Esophagus squamous epithelium (tissue), 4 donors: ENCODE measurements around the gene NEUROD1.

Experiments
- POLR2A ChIP-seq, 4 donors: fragments of 450-650 bp; IDR thresholded peaks; one replicate each; pipeline ENCODE4 v1.6.1; 2017; ENCODE audit warnings: antibody characterized with exemption in 4 of 4, mild to moderate bottlenecking in 4 of 4, moderate library complexity in 3 of 4
- TF ChIP-seq, protein P1 (sequence below), 6 experiments: fragments of 450-650 bp in 4 of 6; fragments of 200-600 bp in 2 of 6; sonication (generic) in 2 of 6; IDR thresholded peaks; one replicate each; pipeline ENCODE4 v1.5.1; 2016 to 2019; ENCODE audit warnings: antibody characterized with exemption in 6 of 6, mild to moderate bottlenecking in 4 of 6, moderate library complexity in 4 of 6

DNA sequence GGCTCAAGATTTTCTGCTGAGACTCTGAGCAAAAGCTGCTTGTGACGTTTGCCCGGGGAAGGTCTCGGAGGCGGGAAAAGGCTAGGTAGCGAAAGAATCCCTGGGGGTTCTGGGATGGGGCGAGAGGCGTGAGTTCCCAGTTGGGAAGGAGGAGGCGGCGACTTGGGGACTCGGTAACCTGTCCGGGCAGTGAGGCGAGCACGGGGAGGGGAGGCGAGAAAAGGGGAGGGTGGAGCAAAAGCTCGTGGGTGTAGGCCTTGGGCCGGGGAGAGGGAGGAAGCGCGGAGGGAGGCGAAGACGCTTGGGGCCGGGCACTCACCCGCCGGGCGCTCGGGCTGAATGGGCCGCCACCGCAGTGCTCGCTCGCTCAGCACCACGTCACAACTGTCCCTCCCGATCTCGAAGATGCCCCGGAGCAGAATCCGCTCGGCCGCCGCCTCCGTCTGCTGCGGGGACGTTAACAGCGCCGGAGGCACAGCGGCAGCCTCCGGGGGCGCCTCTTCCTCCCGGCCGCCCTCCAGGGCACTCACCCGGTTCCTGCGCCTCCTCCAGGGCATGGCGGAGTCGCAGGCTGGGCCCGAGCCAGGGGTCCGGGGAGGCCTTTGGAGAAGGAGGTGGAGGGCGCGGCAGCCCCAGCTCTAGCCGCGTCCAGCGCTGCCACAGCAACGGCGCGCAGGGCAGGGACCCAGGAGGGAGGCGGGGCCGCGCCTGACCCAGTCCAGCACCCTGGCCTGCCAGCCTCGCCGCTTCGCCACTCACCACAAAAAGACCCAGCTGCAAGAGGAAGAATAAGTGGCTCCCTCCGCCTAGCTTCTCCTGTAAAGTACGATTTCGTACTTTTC lies 23.6 kb downstream of the NEUROD1 start, which contains the start of gene CERKL:
- TF ChIP-seq, protein P1, sequence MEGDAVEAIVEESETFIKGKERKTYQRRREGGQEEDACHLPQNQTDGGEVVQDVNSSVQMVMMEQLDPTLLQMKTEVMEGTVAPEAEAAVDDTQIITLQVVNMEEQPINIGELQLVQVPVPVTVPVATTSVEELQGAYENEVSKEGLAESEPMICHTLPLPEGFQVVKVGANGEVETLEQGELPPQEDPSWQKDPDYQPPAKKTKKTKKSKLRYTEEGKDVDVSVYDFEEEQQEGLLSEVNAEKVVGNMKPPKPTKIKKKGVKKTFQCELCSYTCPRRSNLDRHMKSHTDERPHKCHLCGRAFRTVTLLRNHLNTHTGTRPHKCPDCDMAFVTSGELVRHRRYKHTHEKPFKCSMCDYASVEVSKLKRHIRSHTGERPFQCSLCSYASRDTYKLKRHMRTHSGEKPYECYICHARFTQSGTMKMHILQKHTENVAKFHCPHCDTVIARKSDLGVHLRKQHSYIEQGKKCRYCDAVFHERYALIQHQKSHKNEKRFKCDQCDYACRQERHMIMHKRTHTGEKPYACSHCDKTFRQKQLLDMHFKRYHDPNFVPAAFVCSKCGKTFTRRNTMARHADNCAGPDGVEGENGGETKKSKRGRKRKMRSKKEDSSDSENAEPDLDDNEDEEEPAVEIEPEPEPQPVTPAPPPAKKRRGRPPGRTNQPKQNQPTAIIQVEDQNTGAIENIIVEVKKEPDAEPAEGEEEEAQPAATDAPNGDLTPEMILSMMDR (IDR thresholded peaks at IDR 0.05), result no peak
- TF ChIP-seq POLR2A (IDR thresholded peaks at IDR 0.05), result no peak
